Loucy (cell line): Measurements from ENCODE around the gene TP63.

Source experiments
- CTCF ChIP-seq: fragments of 200-600 bp; sonication (generic); conservative IDR thresholded peaks from 2 replicates; pipeline ENCODE4 v1.5.1; 2014; ENCODE audit warnings: mild to moderate bottlenecking, antibody characterized with exemption, low read length
- EZH2phosphoT487 ChIP-seq: fragments of 200-600 bp; IDR thresholded peaks from 2 replicates; pipeline ENCODE4 v1.6.1; 2018; ENCODE audit warnings: antibody characterized with exemption, mild to moderate bottlenecking, moderate library complexity, borderline replicate concordance

- TF ChIP-seq CTCF: no peak
- TF ChIP-seq EZH2phosphoT487: no peak
Observed at GRCh38 chr3:189863031-189863430, 231.8 kb downstream of the TP63 start.
